OCI-LY1 (cell line): ENCODE measurements around the gene CDR2.

Source experiments
- H2AFZ ChIP-seq: fragments of 200-600 bp; sonication (generic), shearing (Covaris generic); 2 replicates; pipeline ENCODE4 v1.6.0; 2014; ENCODE audit warnings: antibody characterized with exemption, mild to moderate bottlenecking, low read length
- H3F3A ChIP-seq: fragments of 200-600 bp; sonication (generic), shearing (Covaris generic); 2 replicates; pipeline ENCODE4 v1.6.0; 2014; ENCODE audit warnings: mild to moderate bottlenecking, antibody characterized with exemption, low read length, moderate library complexity; ENCODE audit not compliant: insufficient read depth
- H3K27ac ChIP-seq: fragments of 200-600 bp; sonication (generic); 2 replicates; pipeline ENCODE4 v1.5.1; 2014; ENCODE audit warnings: low read length, mixed run types, mild to moderate bottlenecking, low read depth; ENCODE audit not compliant: poor library complexity, severe bottlenecking
- H3K27me3 ChIP-seq: fragments of 200-600 bp; sonication (generic); 2 replicates; pipeline ENCODE4 v1.6.0; 2014; ENCODE audit warnings: antibody characterized with exemption, mild to moderate bottlenecking, low read length, moderate library complexity; ENCODE audit not compliant: insufficient read depth
- H3K36me3 ChIP-seq: fragments of 200-600 bp; sonication (generic); 2 replicates; pipeline ENCODE4 v1.6.1; 2014; ENCODE audit warnings: mild to moderate bottlenecking, antibody characterized with exemption, low read length, moderate library complexity, mixed read lengths; ENCODE audit not compliant: insufficient read depth
- H3K4me1 ChIP-seq: fragments of 200-600 bp; sonication (generic); 2 replicates; pipeline ENCODE4 v1.5.1; 2014; ENCODE audit warnings: mild to moderate bottlenecking, low read length, moderate library complexity; ENCODE audit not compliant: insufficient read depth, severe bottlenecking
- H3K4me2 ChIP-seq: fragments of 200-600 bp; sonication (generic), shearing (Covaris generic); 2 replicates; pipeline ENCODE4 v1.6.1; 2014; ENCODE audit warnings: low read length
- H3K4me3 ChIP-seq: fragments of 200-600 bp; sonication (generic); 2 replicates; pipeline ENCODE4 v1.5.1; 2014; ENCODE audit warnings: low read length, low read depth, mild to moderate bottlenecking, mixed read lengths; ENCODE audit not compliant: poor library complexity, severe bottlenecking
- H3K79me2 ChIP-seq: fragments of 200-600 bp; shearing (Covaris generic); 2 replicates; pipeline ENCODE4 v1.6.1; 2016; ENCODE audit warnings: mixed run types, low read length, mixed read lengths; ENCODE audit not compliant: insufficient read depth
- H3K9ac ChIP-seq: fragments of 200-600 bp; sonication (generic), shearing (Covaris generic); 2 replicates; pipeline ENCODE4 v1.6.1; 2014; ENCODE audit warnings: mild to moderate bottlenecking, low read length, mixed read lengths
- H3K9me2 ChIP-seq: fragments of 200-600 bp; sonication (generic), shearing (Covaris generic); 2 replicates; pipeline ENCODE4 v1.6.1; 2014; ENCODE audit warnings: low read depth, mild to moderate bottlenecking, low read length, mixed read lengths
- H3K9me3 ChIP-seq: fragments of 200-600 bp; shearing (Covaris generic); 2 replicates; pipeline ENCODE4 v1.6.1; 2014; ENCODE audit warnings: low read length, mixed read lengths
- H4K20me1 ChIP-seq: fragments of 200-600 bp; sonication (generic), shearing (Covaris generic); 2 replicates; pipeline ENCODE4 v1.6.0; 2016; ENCODE audit warnings: mild to moderate bottlenecking, low read length; ENCODE audit not compliant: insufficient read depth
- CTCF ChIP-seq: fragments of 200-600 bp; sonication (generic), shearing (Covaris generic); IDR thresholded peaks from 2 replicates; pipeline ENCODE4 v1.5.1; 2017; ENCODE audit warnings: mild to moderate bottlenecking, antibody characterized with exemption, low read length, moderate library complexity, mixed read lengths
- EZH2 ChIP-seq: fragments of 200-600 bp; sonication (generic), shearing (Covaris generic); IDR thresholded peaks from 2 replicates; pipeline ENCODE4 v1.8.0; 2017; ENCODE audit warnings: borderline replicate concordance, mixed run types, mild to moderate bottlenecking, antibody characterized with exemption, low read length, moderate library complexity, mixed read lengths

CDR2 gene

GRCh38 chr16:22388101-22388644 is 13.8 kb upstream of the CDR2 start:
- TF ChIP-seq CTCF (no peak), EZH2 (no peak)
- H3K4me2 ChIP-seq, result no peak overlapping the region
- H4K20me1 ChIP-seq, result no peaks in the 10 kb centered on the region
- H3K9me3 ChIP-seq, result no peaks in the 10 kb centered on the region
- no peak overlapping the region for H3K4me3 ChIP-seq
- H2AFZ ChIP-seq, result no peak overlapping the region
- no peaks in the 10 kb centered on the region for H3F3A ChIP-seq
- H3K27ac ChIP-seq, result no peak overlapping the region
- no peaks in the 10 kb centered on the region for H3K27me3 ChIP-seq
- H3K9me2 ChIP-seq, result no peaks in the 10 kb centered on the region
- no peaks in the 10 kb centered on the region for H3K4me1 ChIP-seq
- H3K79me2 ChIP-seq, result no peaks in the 10 kb centered on the region
- H3K36me3 ChIP-seq, result no peaks in the 10 kb centered on the region
- no peak overlapping the region for H3K9ac ChIP-seq

GRCh38 chr16:22386976-22387375 is 12.6 kb upstream of the CDR2 start:
- Histone ChIP-seq H3K9ac (no peak overlapping the region), H2AFZ (no peak overlapping the region), H3K9me3 (no peaks in the 10 kb centered on the region), H3K9me2 (no peaks in the 10 kb centered on the region), H3K79me2 (no peaks in the 10 kb centered on the region), H4K20me1 (no peaks in the 10 kb centered on the region), H3K4me1 (peaks cover 3% of the 10 kb centered on the region), H3K36me3 (no peaks in the 10 kb centered on the region), H3K27me3 (no peaks in the 10 kb centered on the region), H3K4me2 (no peak overlapping the region), H3K27ac (no peak overlapping the region), H3K4me3 (no peak overlapping the region), H3F3A (no peaks in the 10 kb centered on the region)
- no peak for TF ChIP-seq EZH2
- TF ChIP-seq CTCF, result no peak

- no peak for TF ChIP-seq EZH2
- no peak for TF ChIP-seq CTCF
- Histone ChIP-seq H3F3A (no peaks in the 10 kb centered on the region), H3K4me3 (no peak overlapping the region), H3K9ac (no peak overlapping the region), H3K4me2 (no peak overlapping the region), H3K4me1 (peaks cover 3% of the 10 kb centered on the region), H3K9me2 (no peaks in the 10 kb centered on the region), H2AFZ (no peak overlapping the region), H3K79me2 (no peaks in the 10 kb centered on the region), H3K27ac (no peak overlapping the region), H3K27me3 (no peaks in the 10 kb centered on the region), H4K20me1 (no peaks in the 10 kb centered on the region), H3K9me3 (no peaks in the 10 kb centered on the region), H3K36me3 (no peaks in the 10 kb centered on the region)
Observed at GRCh38 chr16:22385196-22385595, 10.8 kb upstream of the CDR2 start.
